H9 (cell line): ENCODE results near the gene NOXA1. TPM values are rescaled to one million over a fixed set of nuclear protein-coding genes. Genes with fewer than 3 reads are reported as not detected.

Experiments used
- DNase-seq: peaks from one replicate; pipeline ENCODE4 v3.0.0-alpha.2; 2017
- H2AFZ ChIP-seq: one replicate; pipeline ENCODE4 v1.6.1; 2013; ENCODE audit warnings: mild to moderate bottlenecking, low read length, control low read depth, moderate library complexity
- H2AK5ac ChIP-seq: 2 replicates; pipeline ENCODE4 v1.6.1; 2013; ENCODE audit warnings: low read length, control low read depth, mixed read lengths; ENCODE audit not compliant: insufficient read length
- H2BK120ac ChIP-seq: one replicate; pipeline ENCODE4 v1.6.1; 2013; ENCODE audit warnings: low read depth, mild to moderate bottlenecking, low read length, control low read depth, inconsistent platforms; ENCODE audit not compliant: poor library complexity, severe bottlenecking
- H2BK12ac ChIP-seq: 2 replicates; pipeline ENCODE4 v1.6.1; 2013; ENCODE audit warnings: low read length, control low read depth, mixed read lengths, low read depth; ENCODE audit not compliant: insufficient read length
- H2BK15ac ChIP-seq: 2 replicates; pipeline ENCODE4 v1.6.1; 2013; ENCODE audit warnings: low read depth, low read length, control low read depth
- H2BK20ac ChIP-seq: one replicate; pipeline ENCODE4 v1.6.1; 2013; ENCODE audit warnings: low read depth, mild to moderate bottlenecking, low read length, control low read depth, inconsistent platforms; ENCODE audit not compliant: poor library complexity, severe bottlenecking
- H2BK5ac ChIP-seq: 2 replicates; pipeline ENCODE4 v1.6.1; 2013; ENCODE audit warnings: low read length, control low read depth, mixed read lengths; ENCODE audit not compliant: insufficient read length
- H3K14ac ChIP-seq: 2 replicates; pipeline ENCODE4 v1.6.1; 2013; ENCODE audit warnings: low read length, control low read depth; ENCODE audit not compliant: insufficient read depth
- H3K18ac ChIP-seq: 2 replicates; pipeline ENCODE4 v1.6.1; 2013; ENCODE audit warnings: low read depth, mild to moderate bottlenecking, mixed read lengths, low read length, control low read depth; ENCODE audit not compliant: insufficient read length
- H3K23ac ChIP-seq: 2 replicates; pipeline ENCODE4 v1.6.1; 2013; ENCODE audit warnings: low read length, control low read depth, mixed read lengths, low read depth; ENCODE audit not compliant: insufficient read length
- H3K23me2 ChIP-seq: 2 replicates; pipeline ENCODE4 v1.6.1; 2013; ENCODE audit warnings: low read depth, mild to moderate bottlenecking, mixed read lengths, low read length, control low read depth; ENCODE audit not compliant: insufficient read length, poor library complexity, severe bottlenecking
- H3K27ac ChIP-seq: 2 replicates; pipeline ENCODE4 v1.5.1; 2013; ENCODE audit warnings: low read length, control low read depth, mixed read lengths, low read depth; ENCODE audit not compliant: insufficient read length
- H3K27me3 ChIP-seq: 2 replicates; pipeline ENCODE4 v1.6.1; 2013; ENCODE audit warnings: low read length, control low read depth, inconsistent platforms; ENCODE audit not compliant: insufficient read depth
- H3K4ac ChIP-seq: 2 replicates; pipeline ENCODE4 v1.6.1; 2013; ENCODE audit warnings: low read depth, mild to moderate bottlenecking, control low read depth, inconsistent platforms, low read length, moderate library complexity
- H3K4me1 ChIP-seq: 2 replicates; pipeline ENCODE4 v1.6.1; 2013; ENCODE audit warnings: low read length, control low read depth, inconsistent platforms; ENCODE audit not compliant: insufficient read depth
- H3K4me2 ChIP-seq: 2 replicates; pipeline ENCODE4 v1.6.1; 2013; ENCODE audit warnings: low read length, control low read depth, mixed read lengths; ENCODE audit not compliant: insufficient read length, insufficient read depth
- H3K56ac ChIP-seq: 2 replicates; pipeline ENCODE4 v1.6.1; 2013; ENCODE audit warnings: low read depth, mild to moderate bottlenecking, mixed read lengths, low read length, control low read depth; ENCODE audit not compliant: insufficient read length
- H3K79me1 ChIP-seq: 2 replicates; pipeline ENCODE4 v1.6.1; 2013; ENCODE audit warnings: low read depth, mild to moderate bottlenecking, moderate library complexity, low read length, control low read depth, inconsistent platforms; ENCODE audit not compliant: insufficient read depth, poor library complexity, severe bottlenecking
- H3K79me2 ChIP-seq: 2 replicates; pipeline ENCODE4 v1.6.1; 2013; ENCODE audit warnings: low read length, control low read depth, inconsistent platforms; ENCODE audit not compliant: insufficient read depth
- H3K9ac ChIP-seq: 2 replicates; pipeline ENCODE4 v1.6.1; 2013; ENCODE audit warnings: low read length, control low read depth, mixed read lengths; ENCODE audit not compliant: insufficient read length; ENCODE audit errors: extremely low read depth
- H3K9me3 ChIP-seq: one replicate; pipeline ENCODE4 v1.6.1; 2013; ENCODE audit warnings: low read depth, low read length, inconsistent platforms; ENCODE audit not compliant: control insufficient read depth
- H3T11ph ChIP-seq: one replicate; pipeline ENCODE4 v1.6.1; 2013; ENCODE audit warnings: mild to moderate bottlenecking, low read length, control low read depth, inconsistent platforms
- H4K20me1 ChIP-seq: one replicate; pipeline ENCODE4 v1.6.1; 2013; ENCODE audit not compliant: control insufficient read depth, insufficient read length, insufficient read depth
- H4K5ac ChIP-seq: 2 replicates; pipeline ENCODE4 v1.6.1; 2013; ENCODE audit warnings: low read depth, mild to moderate bottlenecking, mixed read lengths, low read length, control low read depth; ENCODE audit not compliant: insufficient read length
- H4K8ac ChIP-seq: replicated peaks from 2 replicates; pipeline ENCODE4 v1.6.1; 2013; ENCODE audit warnings: low read length, control low read depth, mixed read lengths, low read depth; ENCODE audit not compliant: insufficient read length
- H4K91ac ChIP-seq: 2 replicates; pipeline ENCODE4 v1.6.1; 2013; ENCODE audit warnings: low read depth, mild to moderate bottlenecking, moderate library complexity, mixed read lengths, low read length, control low read depth; ENCODE audit not compliant: insufficient read length
- H3K27ac Mint-ChIP-seq, 3 experiments: 2 replicates in 2 of 3; 3 replicates in 1 of 3; pipeline ENCODE4 v1.8.0; 2020 to 2021; ENCODE audit warnings: mixed read lengths in 3 of 3, mild to moderate bottlenecking in 1 of 3, moderate library complexity in 1 of 3
- H3K27me3 Mint-ChIP-seq: 2 replicates; pipeline ENCODE4 v1.8.0; 2021; ENCODE audit warnings: low read depth, mild to moderate bottlenecking, moderate library complexity, mixed read lengths
- H3K36me3 Mint-ChIP-seq, 3 experiments: 2 replicates in 2 of 3; 3 replicates in 1 of 3; pipeline ENCODE4 v1.8.0; 2020 to 2021; ENCODE audit warnings: low read depth in 3 of 3, mixed read lengths in 3 of 3; ENCODE audit not compliant: insufficient read depth in 1 of 3
- H3K4me1 Mint-ChIP-seq, 2 experiments: 2 replicates each; pipeline ENCODE4 v1.8.0; 2020; ENCODE audit warnings: mixed read lengths in 2 of 2
- H3K4me3 Mint-ChIP-seq, 2 experiments: 2 replicates in 1 of 2; 3 replicates in 1 of 2; pipeline ENCODE4 v1.8.0; 2020 to 2021; ENCODE audit warnings: mild to moderate bottlenecking in 2 of 2, mixed read lengths in 2 of 2, moderate library complexity in 1 of 2
- H3K9me3 Mint-ChIP-seq, 2 experiments: 2 replicates in 1 of 2; 3 replicates in 1 of 2; pipeline ENCODE4 v1.8.0; 2020; ENCODE audit warnings: mild to moderate bottlenecking in 2 of 2, mixed read lengths in 2 of 2, moderate library complexity in 1 of 2
- WGBS: extraction: QIAGEN DNeasy Blood & Tissue Kit; methylation state at CpG from one replicate; pipeline ENCODE4 v1.1.7; 2013; ENCODE audit warnings: missing lambda C conversion rate, low lambda C conversion rate, mixed read lengths; ENCODE audit not compliant: insufficient read length; ENCODE audit errors: extremely low coverage; 5-methylcytosine and 5-hydroxymethylcytosine counted together
- total RNA-seq: library from RNA; stranded (reverse); gene quantifications from 2 replicates; pipeline ENCODE4 v1.2.1, GENCODE V29; 2021
- TF ChIP-seq, protein P1 (sequence below): fragments of 200-600 bp; sonication (generic); conservative IDR thresholded peaks from 3 replicates; pipeline ENCODE4 v1.8.0; 2021; ENCODE audit warnings: antibody characterized with exemption, mild to moderate bottlenecking

The NOXA1 gene
- total RNA-seq, 1 experiment from 2014 or later: 2.0 TPM

DNA sequence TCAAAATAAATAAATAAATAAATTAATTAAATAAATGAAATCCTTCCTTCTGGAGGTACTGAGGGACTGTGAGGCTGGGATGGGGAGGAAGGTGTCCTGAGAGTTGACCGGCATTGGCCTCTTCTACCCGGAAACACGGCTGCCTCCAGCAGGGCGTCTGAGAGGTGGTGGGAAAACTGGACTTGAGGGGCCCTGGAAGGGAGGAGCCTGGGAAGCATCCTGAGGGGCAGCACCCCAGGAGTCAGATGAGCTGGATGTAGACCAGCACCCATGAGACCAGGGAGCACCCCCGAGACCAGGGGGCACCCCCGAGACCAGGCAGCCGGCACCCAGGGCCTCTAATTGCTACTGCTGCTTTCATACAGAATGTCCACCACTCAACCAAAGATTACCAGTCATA lies 44.7 kb downstream of the NOXA1 start:
- Histone ChIP-seq H4K8ac (no peak overlapping the region), H2BK120ac (no peak overlapping the region), H3K4ac (no peak overlapping the region), H4K5ac (no peak overlapping the region), H3K23me2 (no peaks in the 10 kb centered on the region), H3T11ph (no peak overlapping the region), H4K20me1 (no peaks in the 10 kb centered on the region), H3K27ac (no peak overlapping the region), H3K56ac (no peak overlapping the region), H3K79me2 (no peaks in the 10 kb centered on the region), H3K9ac (no peak overlapping the region), H2BK5ac (no peak overlapping the region), H2BK12ac (no peak overlapping the region), H2BK15ac (no peak overlapping the region), H3K27me3 (no peaks in the 10 kb centered on the region), H2AK5ac (no peak overlapping the region), H3K79me1 (no peaks in the 10 kb centered on the region), H4K91ac (no peak overlapping the region), H3K23ac (no peak overlapping the region), H2BK20ac (no peak overlapping the region), H3K14ac (no peak overlapping the region), H3K18ac (no peak overlapping the region), H3K4me2 (no peak overlapping the region), H2AFZ (no peak overlapping the region), H3K4me1 (no peaks in the 10 kb centered on the region), H3K9me3 (no peaks in the 10 kb centered on the region)
- no CpG with 5 or more reads among the region's 7 CpGs for WGBS
- DNase-seq: no peak
- Mint-ChIP-seq H3K9me3 (peaks cover 3% of the 10 kb centered on the region in 2 experiments; a peak in 4 of 5 replicates), H3K36me3 (peaks cover 0 to 2% (median 0%) of the 10 kb centered on the region in 3 experiments; a peak in 1 of 7 replicates), H3K27ac (no peak overlapping the region), H3K4me3 (no peak overlapping the region), H3K4me1 (no peaks in the 10 kb centered on the region), H3K27me3 (peaks cover 15% of the 10 kb centered on the region)
- TF ChIP-seq, protein P1, sequence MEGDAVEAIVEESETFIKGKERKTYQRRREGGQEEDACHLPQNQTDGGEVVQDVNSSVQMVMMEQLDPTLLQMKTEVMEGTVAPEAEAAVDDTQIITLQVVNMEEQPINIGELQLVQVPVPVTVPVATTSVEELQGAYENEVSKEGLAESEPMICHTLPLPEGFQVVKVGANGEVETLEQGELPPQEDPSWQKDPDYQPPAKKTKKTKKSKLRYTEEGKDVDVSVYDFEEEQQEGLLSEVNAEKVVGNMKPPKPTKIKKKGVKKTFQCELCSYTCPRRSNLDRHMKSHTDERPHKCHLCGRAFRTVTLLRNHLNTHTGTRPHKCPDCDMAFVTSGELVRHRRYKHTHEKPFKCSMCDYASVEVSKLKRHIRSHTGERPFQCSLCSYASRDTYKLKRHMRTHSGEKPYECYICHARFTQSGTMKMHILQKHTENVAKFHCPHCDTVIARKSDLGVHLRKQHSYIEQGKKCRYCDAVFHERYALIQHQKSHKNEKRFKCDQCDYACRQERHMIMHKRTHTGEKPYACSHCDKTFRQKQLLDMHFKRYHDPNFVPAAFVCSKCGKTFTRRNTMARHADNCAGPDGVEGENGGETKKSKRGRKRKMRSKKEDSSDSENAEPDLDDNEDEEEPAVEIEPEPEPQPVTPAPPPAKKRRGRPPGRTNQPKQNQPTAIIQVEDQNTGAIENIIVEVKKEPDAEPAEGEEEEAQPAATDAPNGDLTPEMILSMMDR: no peak
